ENCODE results near the gene TCF25.

TCF25 gene

DNA sequence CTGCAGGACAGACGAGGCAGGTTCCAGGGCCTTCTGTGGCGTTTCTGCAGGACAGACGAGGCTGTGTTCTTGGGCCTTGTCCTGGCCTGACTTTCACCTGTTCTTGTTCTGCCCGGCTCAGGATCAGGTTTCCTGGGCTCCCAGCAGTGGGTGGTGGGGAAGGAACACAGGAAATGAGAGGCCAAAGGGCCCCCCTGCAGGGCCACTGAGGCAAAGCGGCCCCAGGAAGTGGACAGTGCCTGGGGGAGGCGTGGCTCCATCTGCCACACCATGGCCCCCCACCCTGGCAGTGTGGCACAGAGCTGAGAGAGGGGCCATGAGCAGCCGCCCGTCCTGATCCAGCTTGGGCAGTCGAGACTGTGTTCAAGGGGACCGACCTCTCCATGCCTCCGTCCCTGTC, 24.4 kb upstream of the TCF25 start:
- Histone ChIP-seq H3K9ac (ENCODE audit: low read length) (no peak overlapping the region), H3K4me3 (ENCODE audit: low read length) (no peak overlapping the region), H3K4me1 (ENCODE audit: control insufficient read depth, insufficient read depth, low read length) (no peaks in the 10 kb centered on the region), H3K9me3 (ENCODE audit: control insufficient read depth, low read length) (no peaks in the 10 kb centered on the region), H3K27me3 (replicated peaks; ENCODE audit: control insufficient read depth, insufficient read depth, low read length) (peaks cover 5% of the 10 kb centered on the region), H3K36me3 (ENCODE audit: control insufficient read depth, insufficient read depth, low read length, severe bottlenecking) (no peaks in the 10 kb centered on the region)
- DNase-seq (ENCODE audit: low read depth) = no peak

DNA sequence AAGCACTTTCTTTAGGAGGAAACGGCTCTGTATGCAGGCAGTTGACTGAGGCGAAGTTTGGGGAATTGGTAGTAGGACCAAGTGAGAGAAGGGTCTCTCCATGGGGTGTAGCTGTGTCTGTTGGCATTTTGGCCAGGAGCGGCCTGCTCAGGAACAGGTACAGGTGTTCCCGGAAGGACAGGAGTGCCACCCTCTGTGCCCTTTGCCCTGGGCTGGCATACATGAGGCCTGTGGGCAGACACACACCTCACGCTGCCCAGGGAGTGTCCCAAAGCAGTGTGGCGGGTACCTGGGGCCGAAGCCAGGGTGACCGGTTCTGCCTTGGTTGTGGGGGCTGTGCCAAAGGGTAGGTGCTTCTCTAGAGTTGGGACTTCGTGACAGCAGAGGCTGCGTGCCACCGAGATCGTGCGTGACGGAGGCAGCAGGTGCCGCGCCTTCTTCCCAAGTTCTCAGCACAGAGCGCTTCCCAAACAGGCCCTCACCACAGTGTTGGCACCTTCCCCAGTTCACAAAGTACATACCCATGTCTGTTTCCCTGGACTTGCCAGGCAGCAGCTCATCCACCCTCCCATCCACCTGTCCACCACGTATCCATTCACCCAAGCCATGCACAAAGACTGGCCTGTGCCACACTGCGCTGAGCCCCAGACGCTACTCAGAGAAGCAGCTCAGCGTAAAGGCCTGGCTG, 19.9 kb upstream of the TCF25 start:
- H3K9me3 ChIP-seq (ENCODE audit: control insufficient read depth, low read length) = no peaks in the 10 kb centered on the region
- H3K36me3 ChIP-seq (ENCODE audit: control insufficient read depth, insufficient read depth, low read length, severe bottlenecking) = no peaks in the 10 kb centered on the region
- no peak for DNase-seq (ENCODE audit: low read depth)
- no peak overlapping the region for H3K9ac ChIP-seq (ENCODE audit: low read length)
- H3K4me1 ChIP-seq (ENCODE audit: control insufficient read depth, insufficient read depth, low read length) = no peaks in the 10 kb centered on the region
- no peak overlapping the region for H3K4me3 ChIP-seq (ENCODE audit: low read length)
- no peaks in the 10 kb centered on the region for H3K27me3 ChIP-seq (replicated peaks; ENCODE audit: control insufficient read depth, insufficient read depth, low read length)

DNA sequence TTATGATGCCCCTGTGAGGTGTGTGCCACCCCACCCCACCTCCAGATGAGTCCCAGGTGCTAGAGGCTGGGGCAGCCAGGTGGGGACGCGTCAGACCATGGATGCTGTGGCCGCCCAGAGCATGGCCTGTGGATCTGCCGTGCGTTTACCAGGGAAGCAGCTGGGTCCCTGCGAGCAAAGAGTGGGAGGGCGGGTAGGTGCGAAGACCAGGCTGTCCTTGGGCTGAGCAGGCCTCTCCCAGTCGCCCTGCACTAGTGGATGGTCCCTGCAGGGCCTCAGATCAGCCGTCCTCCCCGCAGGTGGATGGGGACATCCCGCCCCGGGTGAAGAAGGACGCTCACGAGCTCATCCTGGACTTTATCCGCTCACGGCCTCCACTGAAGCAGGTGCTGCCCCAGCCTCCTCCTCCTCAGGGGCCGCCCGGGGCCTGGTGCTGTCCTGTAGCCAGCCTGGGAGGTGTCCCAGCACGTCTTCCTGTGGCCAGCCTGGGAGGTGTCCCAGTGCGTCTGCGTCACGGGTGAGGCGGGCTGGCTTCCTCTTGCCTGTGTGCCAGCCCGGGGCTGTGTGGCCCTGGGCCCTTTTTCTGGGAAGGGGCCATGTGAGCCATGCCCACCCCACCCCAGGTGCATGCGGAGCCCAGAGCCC, 18.0 kb upstream of the TCF25 start:
- no peak for DNase-seq (ENCODE audit: low read depth)
- no peaks in the 10 kb centered on the region for H3K9me3 ChIP-seq (ENCODE audit: control insufficient read depth, low read length)
- no peaks in the 10 kb centered on the region for H3K27me3 ChIP-seq (replicated peaks; ENCODE audit: control insufficient read depth, insufficient read depth, low read length)
- H3K36me3 ChIP-seq (ENCODE audit: control insufficient read depth, insufficient read depth, low read length, severe bottlenecking) = no peaks in the 10 kb centered on the region
- no peak overlapping the region for H3K9ac ChIP-seq (ENCODE audit: low read length)
- no peaks in the 10 kb centered on the region for H3K4me1 ChIP-seq (ENCODE audit: control insufficient read depth, insufficient read depth, low read length)
- no peak overlapping the region for H3K4me3 ChIP-seq (ENCODE audit: low read length)

DNA sequence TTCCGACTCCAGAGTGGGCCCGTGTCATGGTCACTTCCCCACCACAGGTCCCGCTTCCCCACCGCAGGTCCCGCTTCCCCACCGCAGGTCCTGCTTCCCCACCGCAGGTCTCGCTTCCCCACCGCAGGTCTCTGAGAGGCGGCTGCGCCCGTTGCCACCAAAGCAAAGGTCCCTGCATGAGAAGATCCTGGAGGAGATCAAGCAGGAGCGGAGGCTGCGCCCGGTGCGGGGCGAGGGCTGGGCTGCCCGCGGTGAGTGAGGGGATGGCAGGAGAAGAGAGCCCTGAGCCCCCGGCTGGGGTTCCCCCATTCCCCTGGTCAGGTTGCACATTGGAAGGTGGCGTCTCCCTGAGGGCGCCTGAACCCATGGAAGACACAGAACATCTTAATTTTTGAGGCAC, 17.4 kb upstream of the TCF25 start:
- H3K27me3 ChIP-seq (replicated peaks; ENCODE audit: control insufficient read depth, insufficient read depth, low read length) = no peaks in the 10 kb centered on the region
- DNase-seq (ENCODE audit: low read depth) = no peak
- H3K4me3 ChIP-seq (ENCODE audit: low read length) = no peak overlapping the region
- H3K36me3 ChIP-seq (ENCODE audit: control insufficient read depth, insufficient read depth, low read length, severe bottlenecking) = no peaks in the 10 kb centered on the region
- no peaks in the 10 kb centered on the region for H3K9me3 ChIP-seq (ENCODE audit: control insufficient read depth, low read length)
- no peak overlapping the region for H3K9ac ChIP-seq (ENCODE audit: low read length)
- no peaks in the 10 kb centered on the region for H3K4me1 ChIP-seq (ENCODE audit: control insufficient read depth, insufficient read depth, low read length)

DNA sequence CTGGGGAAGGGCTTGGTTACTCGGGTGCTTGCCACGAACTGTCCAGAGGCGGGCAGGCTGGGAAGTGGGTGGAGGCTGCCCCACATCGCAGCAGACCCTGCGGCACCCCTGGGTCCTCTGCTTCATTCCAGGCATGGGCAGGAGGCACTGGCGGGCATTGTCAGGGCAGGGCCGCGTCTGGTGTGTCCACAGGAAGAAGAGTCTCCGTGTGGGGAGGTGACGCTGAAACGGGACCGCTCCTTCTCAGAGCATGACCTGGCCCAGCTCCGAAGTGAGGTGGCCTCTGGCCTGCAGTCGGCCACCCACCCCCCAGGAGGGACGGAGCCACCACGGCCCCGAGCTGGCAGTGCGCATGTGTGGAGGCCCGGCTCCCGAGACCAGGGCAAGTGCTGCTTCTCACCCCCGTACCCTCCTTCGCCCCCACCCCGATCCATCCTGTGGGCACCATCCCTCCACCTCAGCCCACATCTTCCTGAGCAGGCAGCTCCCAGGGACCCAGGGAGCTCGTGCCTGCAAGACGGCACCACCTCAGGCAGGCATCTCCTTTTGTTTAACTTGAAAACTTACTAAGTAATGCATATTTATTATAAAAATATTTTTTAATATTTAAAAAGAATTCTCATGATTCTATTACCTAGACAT, 14.3 kb upstream of the TCF25 start:
- no peaks in the 10 kb centered on the region for H3K9me3 ChIP-seq (ENCODE audit: control insufficient read depth, low read length)
- no peak overlapping the region for H3K9ac ChIP-seq (ENCODE audit: low read length)
- no peaks in the 10 kb centered on the region for H3K36me3 ChIP-seq (ENCODE audit: control insufficient read depth, insufficient read depth, low read length, severe bottlenecking)
- H3K27me3 ChIP-seq (replicated peaks; ENCODE audit: control insufficient read depth, insufficient read depth, low read length) = no peaks in the 10 kb centered on the region
- H3K4me3 ChIP-seq (ENCODE audit: low read length) = no peak overlapping the region
- peaks cover 8% of the 10 kb centered on the region for H3K4me1 ChIP-seq (ENCODE audit: control insufficient read depth, insufficient read depth, low read length)
- DNase-seq (ENCODE audit: low read depth) = no peak

DNA sequence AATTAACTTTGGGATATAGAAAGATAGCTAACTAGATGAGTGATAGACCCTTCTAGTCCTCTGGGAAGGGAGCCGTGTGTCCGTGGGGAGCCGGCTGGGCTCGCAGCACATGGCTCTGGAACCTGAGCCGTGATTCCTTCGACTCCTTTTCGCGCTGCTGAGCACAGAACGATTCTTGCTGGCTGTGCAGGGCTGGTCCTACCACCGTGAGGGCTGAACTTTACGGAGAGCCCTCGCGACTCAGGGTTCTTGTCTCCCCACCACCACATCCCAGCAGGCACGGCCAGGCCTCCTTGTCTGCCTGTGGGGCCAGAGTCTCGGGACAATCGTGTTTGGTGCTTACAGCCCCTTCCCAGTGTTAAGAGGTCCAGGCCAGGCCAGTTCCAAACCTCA, 13.8 kb upstream of the TCF25 start:
- peaks cover 13% of the 10 kb centered on the region for H3K4me1 ChIP-seq (ENCODE audit: control insufficient read depth, insufficient read depth, low read length)
- no peaks in the 10 kb centered on the region for H3K9me3 ChIP-seq (ENCODE audit: control insufficient read depth, low read length)
- no peak overlapping the region for H3K4me3 ChIP-seq (ENCODE audit: low read length)
- no peaks in the 10 kb centered on the region for H3K27me3 ChIP-seq (replicated peaks; ENCODE audit: control insufficient read depth, insufficient read depth, low read length)
- no peak overlapping the region for H3K9ac ChIP-seq (ENCODE audit: low read length)
- no peak for DNase-seq (ENCODE audit: low read depth)
- H3K36me3 ChIP-seq (ENCODE audit: control insufficient read depth, insufficient read depth, low read length, severe bottlenecking) = no peaks in the 10 kb centered on the region

DNA sequence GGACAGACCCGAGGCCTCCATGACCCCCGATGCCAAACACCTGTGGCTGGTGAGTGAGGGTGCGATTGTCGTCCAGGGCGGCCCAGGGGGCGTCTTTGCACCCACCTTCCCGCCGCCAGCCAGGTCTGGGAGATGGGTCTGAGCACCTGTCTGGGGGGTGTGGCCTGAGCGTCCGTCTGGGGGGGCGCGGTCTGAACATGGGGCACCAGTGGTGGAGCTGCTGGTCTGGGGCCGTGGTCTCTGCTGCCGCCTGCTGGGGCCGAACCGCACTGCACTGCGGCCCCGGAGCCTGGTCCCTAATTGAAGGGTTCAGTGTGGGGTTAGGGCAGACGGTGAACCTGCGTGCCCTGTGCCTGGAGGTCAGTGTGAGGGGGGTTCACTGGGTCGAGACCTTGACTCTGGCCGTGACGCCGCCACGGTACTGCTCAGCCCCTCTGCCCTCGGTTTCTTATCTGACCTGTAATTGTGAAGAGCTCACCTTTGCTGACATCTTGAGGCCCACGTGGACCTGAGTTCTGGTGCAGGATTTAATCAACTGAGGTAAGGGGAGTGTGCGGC, 12.6 kb upstream of the TCF25 start:
- Histone ChIP-seq H3K36me3 (ENCODE audit: control insufficient read depth, insufficient read depth, low read length, severe bottlenecking) (no peaks in the 10 kb centered on the region), H3K9me3 (ENCODE audit: control insufficient read depth, low read length) (no peaks in the 10 kb centered on the region), H3K4me1 (ENCODE audit: control insufficient read depth, insufficient read depth, low read length) (peaks cover 14% of the 10 kb centered on the region), H3K4me3 (ENCODE audit: low read length) (no peak overlapping the region), H3K27me3 (replicated peaks; ENCODE audit: control insufficient read depth, insufficient read depth, low read length) (no peaks in the 10 kb centered on the region), H3K9ac (ENCODE audit: low read length) (no peak overlapping the region)
- DNase-seq (ENCODE audit: low read depth) = peak; percentile 66

DNA sequence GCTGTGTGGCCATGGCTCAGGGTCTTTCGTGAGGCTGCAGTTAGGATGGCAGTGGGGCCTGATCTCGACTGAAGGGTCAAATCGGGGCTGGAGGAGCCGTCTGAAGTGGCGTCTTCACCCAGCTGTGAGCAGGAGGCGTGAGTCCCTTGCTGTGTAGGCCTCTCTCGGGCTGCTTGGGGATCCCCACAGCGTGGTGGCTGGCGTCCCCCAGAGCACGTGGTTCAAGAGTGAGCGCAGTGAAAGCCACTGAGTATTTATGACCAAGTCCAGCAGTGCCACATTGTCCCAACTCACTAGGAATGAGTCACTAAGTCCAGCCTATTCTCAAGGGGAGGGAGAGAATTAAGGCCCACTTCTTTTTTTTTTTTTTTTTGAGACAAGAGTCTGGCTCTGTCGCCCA, 11.7 kb upstream of the TCF25 start:
- H3K27me3 ChIP-seq (replicated peaks; ENCODE audit: control insufficient read depth, insufficient read depth, low read length) = no peaks in the 10 kb centered on the region

DNA sequence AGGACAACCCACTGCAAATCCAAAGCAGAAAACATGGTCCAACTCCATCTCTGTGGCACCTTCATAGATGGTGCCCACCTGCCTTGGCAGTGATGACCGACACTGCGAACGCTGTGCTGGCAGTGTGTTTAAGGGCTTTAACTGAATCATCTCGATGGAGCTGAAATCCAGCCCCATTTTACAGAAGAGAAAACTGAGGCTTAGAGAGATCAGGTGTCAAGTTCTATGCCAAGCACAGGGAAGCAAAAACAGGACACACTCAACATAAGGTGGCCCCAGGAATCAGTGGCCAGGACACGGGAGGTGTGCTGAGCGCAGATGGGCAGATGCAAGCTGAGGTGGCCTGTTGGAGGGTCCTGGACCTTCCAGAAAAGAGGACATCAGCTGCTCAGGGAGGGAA, 10.7 kb upstream of the TCF25 start:
- no peak for DNase-seq (ENCODE audit: low read depth)
- Histone ChIP-seq H3K9ac (ENCODE audit: low read length) (no peak overlapping the region), H3K4me1 (ENCODE audit: control insufficient read depth, insufficient read depth, low read length) (peaks cover 14% of the 10 kb centered on the region), H3K4me3 (ENCODE audit: low read length) (no peak overlapping the region), H3K36me3 (ENCODE audit: control insufficient read depth, insufficient read depth, low read length, severe bottlenecking) (no peaks in the 10 kb centered on the region), H3K27me3 (replicated peaks; ENCODE audit: control insufficient read depth, insufficient read depth, low read length) (no peaks in the 10 kb centered on the region), H3K9me3 (ENCODE audit: control insufficient read depth, low read length) (no peaks in the 10 kb centered on the region)

More for the DNA sequence above, 11.7 kb upstream of the TCF25 start:
- no peak overlapping the region for H3K4me3 ChIP-seq (ENCODE audit: low read length)
- DNase-seq (ENCODE audit: low read depth) = no peak
- no peak overlapping the region for H3K9ac ChIP-seq (ENCODE audit: low read length)
- no peaks in the 10 kb centered on the region for H3K36me3 ChIP-seq (ENCODE audit: control insufficient read depth, insufficient read depth, low read length, severe bottlenecking)
- H3K4me1 ChIP-seq (ENCODE audit: control insufficient read depth, insufficient read depth, low read length) = peaks cover 14% of the 10 kb centered on the region
- H3K9me3 ChIP-seq (ENCODE audit: control insufficient read depth, low read length) = no peaks in the 10 kb centered on the region

DNA sequence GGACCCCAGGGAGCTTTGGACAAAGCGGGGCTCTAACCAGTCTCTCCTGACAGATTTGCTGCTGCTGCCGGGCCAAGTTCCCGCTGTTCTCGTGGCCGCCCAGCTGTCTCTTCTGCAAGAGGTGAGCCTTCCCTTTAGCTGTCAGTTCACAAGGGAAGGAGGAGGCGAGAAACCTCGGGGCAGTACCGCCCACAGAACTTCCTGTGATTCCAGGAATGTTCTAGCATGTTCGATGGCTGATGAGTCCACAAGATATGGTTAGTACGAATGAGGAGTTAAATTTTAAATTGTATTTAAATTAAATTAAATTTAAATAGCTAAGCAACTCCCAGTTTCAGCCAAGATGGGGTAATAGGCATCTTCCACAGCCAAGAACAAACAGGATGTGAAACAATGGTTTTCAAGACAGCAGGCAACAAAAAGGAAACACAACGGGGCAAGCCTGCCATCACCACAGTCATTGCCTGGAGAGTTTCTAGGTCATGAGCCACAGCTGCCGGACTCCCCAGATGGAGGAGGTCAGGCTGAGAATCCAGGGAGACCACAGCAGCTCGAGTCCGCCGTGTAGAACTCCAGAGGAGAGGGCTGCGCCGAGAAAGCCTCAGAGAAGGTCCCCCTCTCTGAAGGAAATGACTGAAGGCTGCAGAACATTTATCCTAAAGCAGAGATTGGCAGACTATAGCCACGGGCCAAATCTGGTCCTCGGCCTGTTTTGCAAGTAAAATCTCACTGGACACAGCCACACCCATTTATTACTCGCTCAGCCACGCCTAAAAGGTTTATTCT, 9.5 kb upstream of the TCF25 start:
- Histone ChIP-seq H3K4me1 (ENCODE audit: control insufficient read depth, insufficient read depth, low read length) (peaks cover 14% of the 10 kb centered on the region), H3K36me3 (ENCODE audit: control insufficient read depth, insufficient read depth, low read length, severe bottlenecking) (no peaks in the 10 kb centered on the region), H3K9ac (ENCODE audit: low read length) (peak overlapping the region; percentile 20), H3K27me3 (replicated peaks; ENCODE audit: control insufficient read depth, insufficient read depth, low read length) (no peaks in the 10 kb centered on the region), H3K9me3 (ENCODE audit: control insufficient read depth, low read length) (peaks cover 3% of the 10 kb centered on the region), H3K4me3 (ENCODE audit: low read length) (no peak overlapping the region)
- peak; percentile 21 for DNase-seq (ENCODE audit: low read depth)

DNA sequence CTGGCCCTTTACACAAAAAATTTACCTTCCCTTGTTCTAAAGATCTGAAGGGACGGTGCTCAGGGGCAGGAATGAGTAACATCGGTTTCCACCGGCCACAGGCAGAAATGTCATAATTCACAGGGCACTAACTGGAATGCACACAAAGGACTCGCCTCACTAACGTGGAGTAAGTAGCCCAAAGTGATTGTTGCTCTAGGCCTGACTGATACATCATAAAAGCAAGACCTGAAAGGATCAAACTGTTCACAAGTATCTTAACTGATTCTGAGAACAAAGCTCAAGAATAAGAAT, 8.9 kb upstream of the TCF25 start:
- no peaks in the 10 kb centered on the region for H3K27me3 ChIP-seq (replicated peaks; ENCODE audit: control insufficient read depth, insufficient read depth, low read length)
- no peaks in the 10 kb centered on the region for H3K36me3 ChIP-seq (ENCODE audit: control insufficient read depth, insufficient read depth, low read length, severe bottlenecking)
- peaks cover 14% of the 10 kb centered on the region for H3K4me1 ChIP-seq (ENCODE audit: control insufficient read depth, insufficient read depth, low read length)
- H3K4me3 ChIP-seq (ENCODE audit: low read length) = no peak overlapping the region
- peaks cover 3% of the 10 kb centered on the region for H3K9me3 ChIP-seq (ENCODE audit: control insufficient read depth, low read length)
- H3K9ac ChIP-seq (ENCODE audit: low read length) = peak overlapping the region; percentile 20
- DNase-seq (ENCODE audit: low read depth) = peak; percentile 27

Measured in adipocyte (in vitro differentiated cells).